ENCODE measurements around the gene PKDREJ.

PKDREJ gene

DNA sequence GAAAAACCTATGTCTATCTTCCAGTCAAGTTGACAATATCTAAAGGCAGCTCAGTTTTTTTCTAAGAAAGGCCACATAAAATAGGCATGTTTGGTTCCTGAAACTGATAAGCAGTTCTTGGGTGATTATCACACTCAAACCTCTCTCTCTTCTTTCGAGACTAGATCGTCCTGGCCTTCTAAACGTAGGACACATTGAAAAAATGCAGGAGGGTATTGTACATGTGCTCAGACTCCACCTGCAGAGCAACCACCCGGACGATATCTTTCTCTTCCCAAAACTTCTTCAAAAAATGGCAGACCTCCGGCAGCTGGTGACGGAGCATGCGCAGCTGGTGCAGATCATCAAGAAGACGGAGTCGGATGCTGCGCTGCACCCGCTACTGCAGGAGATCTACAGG is 28.2 kb downstream of the PKDREJ start:
- DNase-seq = no peak

DNA sequence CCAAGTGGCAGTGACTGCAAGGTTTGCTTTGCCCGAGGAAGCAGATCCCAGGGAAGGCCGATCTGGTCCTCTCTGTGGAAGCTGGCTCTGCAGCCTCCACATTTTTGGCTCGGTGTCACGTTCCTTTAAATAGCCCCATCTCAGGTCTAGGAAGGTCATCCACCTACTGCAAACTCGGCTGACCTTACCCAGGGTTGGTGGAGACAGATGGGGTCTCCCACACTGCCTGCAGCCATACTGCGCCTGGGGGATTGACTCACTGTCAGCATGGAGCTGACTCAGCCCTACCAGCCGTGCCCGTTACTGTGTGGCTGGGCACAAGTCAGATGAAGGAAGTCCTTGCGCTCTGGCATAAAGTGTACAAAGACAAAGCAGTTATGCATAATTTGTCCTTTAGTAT is 29.9 kb downstream of the PKDREJ start:
- no peak for DNase-seq

DNA sequence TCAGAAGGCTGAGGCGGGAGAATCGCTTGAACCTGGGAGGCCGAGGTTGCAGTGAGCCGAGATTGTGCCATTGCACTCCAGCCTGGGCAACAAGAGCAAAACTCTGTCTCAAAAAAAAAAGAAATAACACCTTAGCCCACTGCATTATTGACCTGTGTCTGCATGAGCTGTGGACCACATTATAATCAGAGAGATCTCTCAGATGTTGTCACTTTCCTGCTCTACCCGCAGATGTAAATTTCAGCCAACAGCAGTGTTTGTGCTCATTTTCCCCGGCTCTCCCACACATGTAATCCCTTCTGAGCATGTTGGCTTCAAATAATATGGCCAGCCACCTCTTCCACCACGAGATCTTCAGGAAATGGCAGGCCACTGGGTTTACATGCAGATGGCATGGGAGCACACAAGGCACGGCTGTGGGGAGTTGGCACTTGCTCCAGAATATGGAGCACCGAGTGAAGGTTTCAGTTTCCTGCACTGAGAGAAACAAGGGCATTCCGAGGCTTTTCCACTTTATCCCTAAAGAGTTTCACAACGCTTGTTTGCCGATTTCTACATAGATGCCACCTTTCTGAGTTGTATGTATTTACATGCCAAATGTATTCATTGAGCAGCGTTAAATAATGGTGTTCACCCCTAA is 32.8 kb downstream of the PKDREJ start:
- no peak for DNase-seq

DNA sequence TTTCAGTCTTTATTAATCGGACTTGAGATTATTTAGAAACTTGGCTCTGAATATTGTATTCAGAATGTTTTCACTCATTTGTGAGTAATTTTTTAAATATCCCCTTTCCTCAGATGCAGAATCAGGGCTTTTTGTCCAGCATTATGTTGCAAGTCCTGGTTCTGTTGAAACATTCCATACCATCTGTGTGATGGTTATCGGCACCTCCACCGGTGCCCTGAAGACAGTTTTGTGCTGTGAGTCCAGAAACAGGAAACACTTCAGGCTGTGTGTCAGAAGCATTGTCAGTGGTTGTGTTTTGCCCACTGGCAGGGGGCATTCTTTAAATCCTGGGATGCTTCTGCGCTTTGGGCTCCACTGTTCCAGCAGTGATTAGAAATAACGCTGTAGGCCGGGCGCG is 33.4 kb downstream of the PKDREJ start:
- no peak for DNase-seq

DNA sequence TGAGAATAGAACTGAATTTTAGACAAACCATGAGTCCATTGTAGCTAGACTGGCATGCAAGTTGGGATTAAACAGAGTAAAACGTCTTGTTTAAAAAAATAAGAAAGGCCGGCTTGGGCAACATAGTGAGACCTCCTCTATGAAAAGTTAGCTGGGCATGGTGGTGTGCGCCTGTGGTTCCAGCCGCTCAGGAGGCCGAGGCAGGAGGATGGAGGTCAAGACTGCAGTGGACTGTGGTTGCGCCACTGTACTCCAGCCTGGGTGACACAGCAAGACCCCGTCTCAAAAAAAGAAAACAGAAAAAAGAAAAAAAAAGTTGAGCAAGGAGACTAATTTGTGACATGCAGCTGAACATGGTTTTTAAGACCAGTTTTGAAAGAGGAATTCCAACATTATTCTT is 36.6 kb downstream of the PKDREJ start:
- no peak for DNase-seq

DNA sequence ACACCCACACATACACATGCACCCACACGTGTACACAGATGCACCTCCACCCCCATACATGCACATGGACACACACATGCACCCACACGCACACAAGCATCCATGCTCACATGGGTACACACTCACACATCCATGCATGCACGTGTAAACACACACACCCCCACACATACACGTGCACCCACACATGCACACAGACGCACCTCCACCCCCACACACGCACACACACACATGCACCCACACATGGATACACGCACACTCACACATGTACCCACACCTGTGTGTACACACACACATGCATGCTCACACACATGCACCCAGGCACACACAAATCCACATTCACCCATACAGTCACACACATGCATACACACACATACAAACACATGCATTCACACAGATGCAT is 37.5 kb downstream of the PKDREJ start:
- no peak for DNase-seq

DNA sequence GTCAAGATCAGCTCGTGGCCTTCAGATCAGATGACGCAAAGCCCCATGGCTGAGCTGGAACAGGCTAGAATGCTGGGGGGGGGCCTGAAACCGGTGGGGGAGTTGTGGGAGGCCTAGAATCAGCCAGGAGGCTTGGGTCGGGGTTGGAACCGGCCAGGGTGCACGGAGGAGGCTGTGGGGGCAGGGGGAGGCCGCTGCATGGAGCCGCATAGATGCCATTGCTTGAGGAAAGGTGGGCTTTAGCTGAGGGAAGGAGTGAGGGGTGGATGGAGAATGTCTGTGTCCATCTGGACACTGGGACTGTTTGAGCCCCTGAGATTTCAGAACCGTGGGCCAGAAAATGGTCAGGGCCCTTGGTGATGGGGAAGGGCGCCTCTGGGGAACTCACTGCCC is 38.2 kb downstream of the PKDREJ start:
- DNase-seq = no peak

DNA sequence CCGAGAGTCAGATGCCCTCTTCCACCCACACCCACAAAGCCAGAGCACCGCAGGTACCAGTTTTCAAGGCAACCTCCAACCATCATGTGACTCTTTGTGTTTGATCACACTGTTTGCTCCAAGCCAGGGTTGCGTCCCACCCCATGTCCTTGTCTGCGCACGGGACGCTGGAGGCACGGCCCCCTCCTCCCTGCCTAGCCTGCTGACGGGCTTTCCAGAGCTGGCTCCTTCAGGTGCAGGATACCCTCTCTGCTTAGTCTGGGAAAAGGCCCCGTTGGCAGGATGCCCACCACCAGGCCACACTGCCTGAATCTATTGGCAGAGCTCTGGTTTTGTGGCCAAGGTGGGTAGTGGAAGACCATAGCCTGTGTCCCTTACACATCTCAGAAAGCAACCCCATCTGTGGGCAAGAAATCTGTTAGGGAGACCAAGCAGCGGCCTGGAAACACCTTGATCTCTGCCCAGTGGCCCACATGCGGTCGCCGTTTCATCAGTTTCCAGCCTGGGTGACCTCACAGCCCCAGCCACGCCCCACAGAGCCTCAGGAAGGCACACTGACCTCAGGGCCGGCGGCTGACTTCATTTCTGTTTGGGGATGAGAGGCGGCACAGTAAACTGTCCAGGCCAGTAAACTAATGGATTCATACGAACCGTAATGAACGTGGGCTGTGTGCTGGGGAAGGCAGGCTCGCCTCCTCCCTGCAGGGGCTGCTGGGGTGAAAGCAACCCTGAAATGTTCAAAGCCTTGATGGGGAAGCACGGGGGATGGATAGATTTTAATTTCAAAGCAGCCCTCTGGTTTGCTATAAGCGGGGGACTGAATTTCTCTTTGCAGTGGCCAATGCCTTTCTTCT is 38.9 kb downstream of the PKDREJ start:
- DNase-seq = no peak

DNA sequence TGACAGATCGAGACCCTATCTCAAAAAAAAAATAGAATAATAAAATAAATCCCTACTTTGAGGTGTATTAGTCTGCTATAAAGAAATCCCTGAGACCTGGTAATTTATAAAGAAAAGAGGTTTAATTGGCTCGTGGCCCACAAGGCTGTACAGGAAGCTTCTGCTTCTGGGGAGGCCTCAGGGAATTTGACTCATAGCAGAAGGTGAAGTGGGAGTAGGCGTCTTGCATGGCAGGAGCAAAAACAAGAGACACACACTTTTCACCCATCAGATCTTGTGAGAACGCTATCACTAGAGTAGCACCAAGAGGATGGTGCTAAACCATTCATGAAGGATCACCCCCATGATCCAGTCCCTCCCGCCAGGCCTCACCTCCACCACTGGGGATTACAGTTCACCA is 42.2 kb downstream of the PKDREJ start:
- no peak for DNase-seq

DNA sequence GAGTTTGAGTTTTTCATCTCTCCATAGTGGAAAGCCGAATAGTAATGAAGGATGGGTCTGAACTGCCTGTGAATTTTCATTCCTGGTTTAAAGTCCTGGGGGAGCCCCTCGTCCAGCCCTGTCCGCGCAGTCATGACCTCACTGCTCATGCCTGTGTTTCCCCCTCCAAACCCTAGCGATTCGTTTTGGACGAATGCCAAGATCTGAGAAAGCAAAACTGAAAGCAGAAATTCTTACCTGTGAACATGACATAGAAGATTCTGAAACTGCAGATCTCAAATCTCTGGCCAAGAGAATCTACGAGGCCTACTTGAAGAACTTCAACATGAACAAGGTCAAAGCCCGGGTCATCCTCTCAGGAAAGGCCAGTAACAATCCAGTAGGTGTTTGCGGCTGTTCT is 43.5 kb downstream of the PKDREJ start:
- no peak for DNase-seq

DNA sequence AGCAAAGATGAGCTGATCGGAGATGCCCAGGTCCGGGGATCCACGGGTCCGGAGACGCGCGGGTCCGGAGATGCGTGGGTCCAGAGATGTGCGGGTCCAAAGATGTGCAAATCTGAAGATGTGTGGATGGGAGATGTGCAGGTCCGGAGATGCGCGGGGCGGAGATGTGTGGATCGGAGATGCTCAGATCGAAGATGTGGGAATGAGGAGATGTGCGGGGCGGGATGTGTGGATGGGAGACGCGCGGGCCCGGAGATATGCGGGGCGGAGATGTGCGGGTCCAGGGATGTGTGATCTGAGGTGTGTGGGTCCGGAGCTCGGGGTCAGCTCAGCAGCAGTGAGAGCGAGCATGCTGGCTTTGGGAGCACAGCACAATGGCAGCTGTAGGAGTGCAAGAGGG is 48.5 kb downstream of the PKDREJ start:
- no peak for DNase-seq

DNA sequence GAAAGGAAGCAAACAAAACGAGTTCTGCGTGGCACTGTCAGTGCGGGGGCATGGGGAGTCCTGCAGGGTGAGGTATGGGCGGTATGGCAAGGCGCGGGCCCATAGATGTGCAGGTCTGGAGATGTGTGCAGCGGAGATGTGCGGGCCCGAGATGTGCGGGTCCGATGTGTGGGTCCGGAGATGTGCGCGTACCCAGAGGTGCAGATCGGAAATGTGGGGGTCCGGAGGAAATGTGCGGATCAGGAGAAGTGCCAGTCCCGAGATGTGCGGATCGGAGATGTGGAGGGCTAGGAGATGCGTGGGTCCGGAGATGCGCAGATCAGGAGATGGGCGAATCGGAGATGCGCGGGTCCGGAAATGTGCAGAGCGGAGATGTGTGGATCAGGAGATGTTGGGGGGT is 49.0 kb downstream of the PKDREJ start:
- no peak for DNase-seq

DNA sequence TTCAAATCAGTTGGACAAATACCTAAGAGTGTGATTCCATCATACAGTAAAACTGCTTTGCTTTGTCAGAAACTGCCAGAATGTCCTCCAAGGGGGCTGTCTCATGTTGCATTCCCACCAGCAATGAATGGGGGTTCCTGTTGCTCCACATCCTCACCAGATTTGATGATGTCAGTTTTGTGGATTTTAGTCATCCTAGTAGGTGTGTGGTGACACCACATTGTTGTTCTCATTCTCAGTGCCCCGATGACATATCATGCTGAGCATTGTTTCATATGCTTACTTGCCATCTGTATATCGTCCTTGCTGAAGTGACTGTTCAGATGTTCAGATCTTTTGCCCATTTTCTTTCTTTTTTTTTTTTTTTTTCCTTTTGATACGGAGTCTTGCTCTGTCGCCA is 50.1 kb downstream of the PKDREJ start:
- DNase-seq = no peak

DNA sequence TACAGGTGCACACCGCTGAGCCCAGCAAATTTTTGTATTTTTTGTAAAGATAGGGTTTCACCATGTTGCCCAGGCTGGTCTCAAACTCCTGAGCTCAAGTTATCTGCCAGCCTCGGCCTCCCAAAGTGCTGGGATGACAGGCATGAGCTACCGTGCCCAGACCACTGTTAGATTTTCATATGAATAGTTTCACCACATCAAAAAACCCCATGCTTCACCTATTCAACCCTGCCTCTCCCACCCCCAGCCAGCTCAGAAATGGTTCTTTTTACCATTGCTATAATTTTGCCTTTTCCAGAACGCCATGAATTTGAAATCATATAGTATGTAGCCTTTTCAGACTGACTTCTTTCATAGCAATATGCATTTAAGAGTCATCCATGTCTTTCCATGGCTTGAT is 50.9 kb downstream of the PKDREJ start:
- DNase-seq = no peak

DNA sequence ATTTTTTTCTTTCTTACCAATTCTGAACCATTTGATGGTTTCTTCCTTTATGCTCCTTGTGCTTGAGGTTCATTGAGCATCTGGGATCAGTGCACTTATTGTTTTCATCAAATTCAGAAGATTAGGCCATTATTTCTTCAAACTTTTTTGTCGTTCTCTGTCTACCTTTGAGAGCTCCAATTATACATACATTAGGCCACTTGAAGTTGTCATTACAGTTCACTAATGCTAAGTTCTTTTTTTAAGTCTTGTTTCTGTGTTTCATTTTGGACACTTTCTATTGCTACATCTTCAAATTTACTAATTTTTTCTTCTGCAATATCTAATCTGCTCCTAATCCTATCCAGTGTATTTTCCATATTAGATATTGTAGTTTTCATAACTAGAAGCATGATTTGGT is 53.9 kb downstream of the PKDREJ start:
- DNase-seq = no peak
